B cell (primary cell): ENCODE results near the gene GPR3. TPM values are rescaled to one million over a fixed set of nuclear protein-coding genes. Genes with fewer than 3 reads are reported as not detected.
"Not testable (repeated sequence)": the region's sequence is repeated elsewhere in the genome, so short reads cannot be mapped to it uniquely, and the experiment has no call there.

Experiments
- ATAC-seq: fragments of 200-7000 bp; cut with Tn5 transposase; one replicate; pipeline ENCODE4 v1.10.0; 2021; ENCODE audit warnings: low read depth, mild to moderate bottlenecking, moderate number of reproducible peaks, moderate library complexity
- CTCF ChIA-PET: fragments of 350-600 bp; sonication (Branson Sonifier 250); formaldehyde crosslinking; loops from one replicate; lab custom pipeline; 2021; ENCODE audit warnings: antibody characterized with exemption, inconsistent platforms; lab: Charles Lee
- POLR2A ChIA-PET: fragments of 350-600 bp; sonication (Branson Sonifier 250); formaldehyde crosslinking; loops from one replicate; lab custom pipeline; 2021; ENCODE audit warnings: antibody characterized with exemption; lab: Charles Lee
- DNase-seq: peaks from one replicate; pipeline ENCODE4 v3.0.0; 2013
- H2AFZ ChIP-seq: 2 replicates; pipeline ENCODE4 v1.6.1; 2012; ENCODE audit warnings: mild to moderate bottlenecking, low read depth, low read length; ENCODE audit not compliant: insufficient read depth, poor library complexity, severe bottlenecking
- H3K27ac ChIP-seq, 2 donors: 1 replicate in 1 of 2; 2 replicates in 1 of 2; pipeline ENCODE4 v1.5.1; 2012 to 2013; ENCODE audit warnings: low read length in 2 of 2, mild to moderate bottlenecking in 2 of 2, moderate library complexity in 1 of 2
- H3K27me3 ChIP-seq, 4 experiments: fragments of 200-600 bp in 1 of 4; sonication (generic) in 1 of 4; replicated peaks in 1 of 4; 1 replicate in 2 of 4; 2 replicates in 2 of 4; pipeline versions ENCODE4 v1.6.1 to v1.7.0; 2013 to 2016; ENCODE audit warnings: low read length in 3 of 4, mild to moderate bottlenecking in 2 of 4, mixed read lengths in 1 of 4, moderate library complexity in 1 of 4; ENCODE audit not compliant: insufficient read depth in 4 of 4, control insufficient read depth in 3 of 4; ENCODE audit errors: control extremely low read depth in 1 of 4
- H3K36me3 ChIP-seq, 2 experiments: replicated peaks in 1 of 2; 1 replicate in 1 of 2; 2 replicates in 1 of 2; pipeline versions ENCODE4 v1.6.1 to v1.7.1; 2013; ENCODE audit warnings: low read length in 1 of 2; ENCODE audit not compliant: insufficient read depth in 2 of 2, control insufficient read depth in 1 of 2; ENCODE audit errors: control extremely low read depth in 1 of 2, extremely low read depth in 1 of 2
- H3K4me1 ChIP-seq, 2 donors: fragments of 200-600 bp in 1 of 2; sonication (generic) in 1 of 2; 1 replicate in 1 of 2; 2 replicates in 1 of 2; pipeline versions ENCODE4 v1.5.1 to v1.6.1; 2013 to 2017; ENCODE audit warnings: low read length in 2 of 2; ENCODE audit not compliant: control insufficient read depth in 2 of 2, insufficient read depth in 2 of 2
- H3K4me2 ChIP-seq: replicated peaks from 2 replicates; pipeline ENCODE3; 2012; ENCODE audit warnings: mild to moderate bottlenecking, low read depth, low read length; ENCODE audit not compliant: poor library complexity, severe bottlenecking
- H3K4me3 ChIP-seq, 5 experiments: fragments of 200-600 bp in 1 of 5; sonication (generic) in 1 of 5; 1 replicate in 3 of 5; 2 replicates in 2 of 5; pipeline versions ENCODE4 v1.5.1 to v1.7.0; 2011 to 2016; ENCODE audit warnings: low read length in 4 of 5, mild to moderate bottlenecking in 4 of 5, low read depth in 2 of 5, control low read depth in 1 of 5, moderate library complexity in 1 of 5; ENCODE audit not compliant: insufficient read depth in 1 of 5; ENCODE audit errors: control extremely low read depth in 1 of 5, extremely low read depth in 1 of 5
- H3K79me2 ChIP-seq: fragments of 200-600 bp; sonication (generic); one replicate; pipeline ENCODE4 v1.6.0; 2016; ENCODE audit warnings: low read length; ENCODE audit not compliant: control insufficient read depth, insufficient read depth
- H3K9ac ChIP-seq: fragments of 200-600 bp; sonication (generic); 2 replicates; pipeline ENCODE4 v1.6.1; 2017; ENCODE audit warnings: mild to moderate bottlenecking, low read length, moderate library complexity
- H3K9me3 ChIP-seq, 3 donors: one replicate each; pipeline versions ENCODE4 v1.6.1 to v1.7.1; 2013; ENCODE audit warnings: low read length in 2 of 3; ENCODE audit not compliant: control insufficient read depth in 2 of 3, insufficient read depth in 1 of 3; ENCODE audit errors: control extremely low read depth in 1 of 3
- H4K20me1 ChIP-seq: 2 replicates; pipeline ENCODE4 v1.6.0; 2012; ENCODE audit warnings: mild to moderate bottlenecking, low read length; ENCODE audit not compliant: insufficient read depth, control insufficient read depth, poor library complexity, severe bottlenecking
- H3K27ac Mint-ChIP-seq: one replicate; pipeline ENCODE4 v1.8.0; 2021; ENCODE audit warnings: mixed read lengths
- H3K27me3 Mint-ChIP-seq: one replicate; pipeline ENCODE4 v1.8.0; 2021; ENCODE audit warnings: mixed read lengths
- H3K4me1 Mint-ChIP-seq: one replicate; pipeline ENCODE4 v1.8.0; 2021; ENCODE audit warnings: mixed read lengths
- H3K4me3 Mint-ChIP-seq: one replicate; pipeline ENCODE4 v1.8.0; 2021; ENCODE audit warnings: mixed read lengths
- H3K9me3 Mint-ChIP-seq: one replicate; pipeline ENCODE4 v1.8.0; 2022; ENCODE audit warnings: mixed read lengths; ENCODE audit not compliant: insufficient read depth
- EZH2 ChIP-seq: IDR thresholded peaks from 2 replicates; pipeline ENCODE4 v1.6.1; 2012; ENCODE audit warnings: borderline replicate concordance, low read depth, mild to moderate bottlenecking, moderate library complexity, low read length; ENCODE audit not compliant: insufficient read depth, poor library complexity, severe bottlenecking
- WGBS: methylation state at CpG from one replicate; pipeline ENCODE4 v1.1.5; 2013; ENCODE audit warnings: missing lambda C conversion rate; ENCODE audit not compliant: insufficient coverage; 5-methylcytosine and 5-hydroxymethylcytosine counted together
- intact Hi-C: fragments of 100-400 bp; cut with micrococcal nuclease; formaldehyde crosslinking; loops from one replicate; pipeline ENCODE4 v1.10.0; 2022
- polyA plus RNA-seq: library from polyadenylated mRNA; depleted of rRNA; stranded (reverse); fragments of >200 nt; gene quantifications from 2 replicates; pipeline ENCODE4 v1.2.3, GENCODE V29; 2012
- total RNA-seq, 2 donors: library from RNA; stranded (reverse); fragments of 120-200 nt in 1 of 2; gene quantifications; 1 replicate in 1 of 2; 2 replicates in 1 of 2; pipeline versions ENCODE4 v1.2.3 to v1.2.4, GENCODE V29; 2013 to 2022
- TF ChIP-seq, protein P1 (sequence below): fragments of 200-600 bp; IDR thresholded peaks from one replicate; pipeline ENCODE4 v1.8.0; 2022; ENCODE audit warnings: antibody characterized with exemption, mild to moderate bottlenecking

Gene GPR3
- total and polyA plus RNA-seq, 2 donors (not counting 1 experiment from before 2014, with no cell fraction given) = 3.3 TPM; not detected in 1

DNA sequence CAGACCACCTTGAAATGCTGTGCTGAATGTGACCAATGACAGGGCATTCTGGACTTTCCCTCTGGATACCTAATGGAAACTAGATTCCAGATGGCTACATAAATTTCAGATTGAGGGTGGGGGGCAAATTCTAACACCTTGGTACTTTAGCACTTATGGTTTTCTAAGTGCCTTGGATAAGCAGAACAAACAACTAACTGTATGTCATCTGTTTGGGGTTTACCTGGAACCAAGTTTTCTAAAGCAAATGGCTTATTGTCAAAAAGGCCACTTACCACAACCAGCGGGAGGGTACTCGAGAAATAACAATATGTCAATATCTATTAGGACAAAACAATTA lies 39.1 kb downstream of the GPR3 start:
- H3K79me2 ChIP-seq = peaks cover 90% of the 10 kb centered on the region
- POLR2A ChIA-PET = no interaction called here
- peak overlapping the region; percentile 79 for H3K27ac Mint-ChIP-seq

DNA sequence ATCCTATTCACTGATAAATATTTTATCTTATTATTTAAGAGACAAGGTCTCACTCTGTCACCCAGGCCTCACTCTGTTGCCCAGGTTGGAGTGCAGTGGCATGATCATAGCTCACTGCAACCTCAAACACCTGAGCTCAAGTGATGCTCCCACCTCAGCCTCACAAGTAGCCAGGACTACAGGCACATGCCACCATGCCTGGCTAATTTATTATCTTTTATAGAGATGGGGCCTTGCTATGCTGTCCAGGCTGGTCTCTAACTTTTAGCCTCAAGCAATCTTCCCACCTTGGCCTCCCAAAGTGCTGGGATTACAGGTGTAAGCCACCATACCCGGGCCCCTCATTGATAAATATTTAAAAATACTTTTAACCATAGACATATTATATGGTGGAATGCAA lies 40.3 kb downstream of the GPR3 start:
- H3K27me3 Mint-ChIP-seq, H3K27me3 ChIP-seq, H3K27ac Mint-ChIP-seq, DNase-seq, intact Hi-C loops, H3K9me3 ChIP-seq, H2AFZ ChIP-seq, CTCF ChIA-PET, H3K9ac ChIP-seq, H3K9me3 Mint-ChIP-seq, H3K4me3 Mint-ChIP-seq, ATAC-seq, H3K4me3 ChIP-seq: not testable (repeated sequence)
- peaks cover 90% of the 10 kb centered on the region for H3K79me2 ChIP-seq
- WGBS = no CpG with 5 or more reads among the region's 1 CpG
- peak overlapping the region; percentile 31 for H3K4me2 ChIP-seq
- peaks cover 0 to 13% of the 10 kb centered on the region in 2 experiments for H3K36me3 ChIP-seq
- POLR2A ChIA-PET = interaction anchor here (0.7 kb wide), 1 partner anchor 18 kb away, joined by 6 read pairs; no protein-coding TSS in a partner anchor
- peaks cover 95 to 96% of the 10 kb centered on the region in 2 donors for H3K4me1 ChIP-seq
- H3K27ac ChIP-seq = peak overlapping the region in 1 of 2 donors; percentile 83
- H3K4me1 Mint-ChIP-seq = peaks cover 89% of the 10 kb centered on the region
- peaks cover 58% of the 10 kb centered on the region for H4K20me1 ChIP-seq

More for the DNA sequence above, 39.1 kb downstream of the GPR3 start:
- Histone ChIP-seq H3K36me3 (peaks cover 0 to 21% of the 10 kb centered on the region in 2 experiments), H4K20me1 (peaks cover 62% of the 10 kb centered on the region), H3K4me2 (peak overlapping the region; percentile 67), H3K4me1 (peaks cover 95 to 99% of the 10 kb centered on the region in 2 donors), H2AFZ (no peak overlapping the region), H3K27ac (peak overlapping the region; percentile 50 to 70), H3K9ac (peak overlapping the region; percentile 33), H3K27me3 (no peaks in the 10 kb centered on the region), H3K9me3 (no peaks in the 10 kb centered on the region), H3K4me3 (no peak overlapping the region)
- CTCF ChIA-PET = interaction anchor here (1.2 to 7.5 kb wide), 4 partner anchors 8 to 29 kb away, joined by 6 to 60 read pairs (median 8); no protein-coding TSS in a partner anchor
- Mint-ChIP-seq H3K4me1 (peaks cover 89% of the 10 kb centered on the region), H3K4me3 (peak overlapping the region; percentile 66), H3K9me3 (no peaks in the 10 kb centered on the region), H3K27me3 (no peaks in the 10 kb centered on the region)
- ATAC-seq (no peak), DNase-seq (no peak)
- intact Hi-C loops = loop anchor here (2.0 kb wide), 1 partner anchor 13 kb away; no protein-coding TSS in a partner anchor
- TF ChIP-seq, protein P1, sequence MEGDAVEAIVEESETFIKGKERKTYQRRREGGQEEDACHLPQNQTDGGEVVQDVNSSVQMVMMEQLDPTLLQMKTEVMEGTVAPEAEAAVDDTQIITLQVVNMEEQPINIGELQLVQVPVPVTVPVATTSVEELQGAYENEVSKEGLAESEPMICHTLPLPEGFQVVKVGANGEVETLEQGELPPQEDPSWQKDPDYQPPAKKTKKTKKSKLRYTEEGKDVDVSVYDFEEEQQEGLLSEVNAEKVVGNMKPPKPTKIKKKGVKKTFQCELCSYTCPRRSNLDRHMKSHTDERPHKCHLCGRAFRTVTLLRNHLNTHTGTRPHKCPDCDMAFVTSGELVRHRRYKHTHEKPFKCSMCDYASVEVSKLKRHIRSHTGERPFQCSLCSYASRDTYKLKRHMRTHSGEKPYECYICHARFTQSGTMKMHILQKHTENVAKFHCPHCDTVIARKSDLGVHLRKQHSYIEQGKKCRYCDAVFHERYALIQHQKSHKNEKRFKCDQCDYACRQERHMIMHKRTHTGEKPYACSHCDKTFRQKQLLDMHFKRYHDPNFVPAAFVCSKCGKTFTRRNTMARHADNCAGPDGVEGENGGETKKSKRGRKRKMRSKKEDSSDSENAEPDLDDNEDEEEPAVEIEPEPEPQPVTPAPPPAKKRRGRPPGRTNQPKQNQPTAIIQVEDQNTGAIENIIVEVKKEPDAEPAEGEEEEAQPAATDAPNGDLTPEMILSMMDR = no peak
- no peak for TF ChIP-seq EZH2
- WGBS = no CpG with 5 or more reads among the region's 2 CpGs
